HL-60 (cell line): ENCODE data around the gene HRAS.
A peak's percentile ranks its signal among the peaks of the same experiment; 100 is the strongest.

ENCODE experiments used
- DNase-seq, 2 experiments: peaks; one replicate each; pipeline ENCODE4 v3.0.0-alpha.2; 2010 to 2020; ENCODE audit warnings: low read depth in 1 of 2, low spot score in 1 of 2
- H3K27ac ChIP-seq: fragments of 250-450 bp; sonication (Bioruptor Pico); replicated peaks from 2 replicates; pipeline ENCODE4 v1.5.1; 2020; ENCODE audit warnings: mild to moderate bottlenecking, moderate library complexity
- H3K27me3 ChIP-seq: fragments of 250-450 bp; sonication (Bioruptor Pico); 2 replicates; pipeline ENCODE4 v1.5.1; 2021; ENCODE audit warnings: mild to moderate bottlenecking, moderate library complexity; ENCODE audit not compliant: insufficient read depth, poor library complexity, severe bottlenecking
- H3K4me3 ChIP-seq: replicated peaks from 2 replicates; pipeline ENCODE4 v1.5.1; 2011; ENCODE audit warnings: mild to moderate bottlenecking, control low read depth, low read length; ENCODE audit not compliant: insufficient read depth
- GABPA ChIP-seq: IDR thresholded peaks from 2 replicates; pipeline ENCODE4 v1.6.1; 2012; ENCODE audit warnings: low read depth
- POLR2AphosphoS5 ChIP-seq: IDR thresholded peaks from 2 replicates; pipeline ENCODE4 v1.6.1; 2012; ENCODE audit warnings: low read depth
- SPI1 ChIP-seq: IDR thresholded peaks from 2 replicates; pipeline ENCODE4 v1.6.1; 2012; ENCODE audit warnings: low read depth, mild to moderate bottlenecking, borderline replicate concordance
- TF ChIP-seq, protein P1 (sequence below): IDR thresholded peaks from one replicate; pipeline ENCODE4 v1.5.1; 2011; ENCODE audit warnings: low read length, control low read depth, inconsistent platforms; ENCODE audit not compliant: insufficient read depth
- TF ChIP-seq, protein P2 (sequence below): IDR thresholded peaks from 2 replicates; pipeline ENCODE4 v1.6.1; 2012; ENCODE audit warnings: low read depth; ENCODE audit not compliant: insufficient replicate concordance

The HRAS gene

DNA sequence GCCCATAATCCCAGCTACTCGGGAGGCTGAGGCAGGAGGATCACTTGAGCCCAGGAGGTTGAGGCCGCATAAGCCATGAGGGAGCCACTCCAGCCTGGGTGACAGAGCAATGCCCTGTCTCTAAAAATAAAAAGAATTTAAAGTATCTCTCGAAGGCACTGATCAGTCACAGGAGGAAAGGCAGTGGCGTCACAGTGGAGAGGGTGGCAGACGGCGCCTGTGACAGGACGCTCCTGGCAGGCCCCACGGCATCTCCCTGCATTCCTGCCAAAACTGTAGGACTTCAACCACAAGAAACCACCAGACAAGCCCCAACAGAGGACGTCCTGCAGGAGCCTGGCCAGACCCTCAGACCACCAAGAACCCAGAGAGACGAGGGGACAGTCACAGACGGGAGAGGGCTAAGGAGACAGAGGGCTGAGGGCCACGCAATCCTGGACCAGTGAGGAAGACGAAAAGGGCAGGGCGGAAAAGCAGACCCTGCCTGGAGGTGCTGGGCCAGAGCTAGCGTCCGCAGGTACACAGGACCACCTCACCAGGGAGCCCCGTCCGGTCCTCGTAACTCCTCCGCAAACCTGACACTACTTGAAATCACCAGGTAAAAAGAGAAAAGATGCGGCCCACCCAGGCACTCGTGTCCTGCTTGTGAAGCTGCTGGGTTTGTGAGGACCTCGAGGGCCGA, 34.2 kb downstream of the HRAS start:
- DNase-seq, result no peak
- TF ChIP-seq, protein P1, sequence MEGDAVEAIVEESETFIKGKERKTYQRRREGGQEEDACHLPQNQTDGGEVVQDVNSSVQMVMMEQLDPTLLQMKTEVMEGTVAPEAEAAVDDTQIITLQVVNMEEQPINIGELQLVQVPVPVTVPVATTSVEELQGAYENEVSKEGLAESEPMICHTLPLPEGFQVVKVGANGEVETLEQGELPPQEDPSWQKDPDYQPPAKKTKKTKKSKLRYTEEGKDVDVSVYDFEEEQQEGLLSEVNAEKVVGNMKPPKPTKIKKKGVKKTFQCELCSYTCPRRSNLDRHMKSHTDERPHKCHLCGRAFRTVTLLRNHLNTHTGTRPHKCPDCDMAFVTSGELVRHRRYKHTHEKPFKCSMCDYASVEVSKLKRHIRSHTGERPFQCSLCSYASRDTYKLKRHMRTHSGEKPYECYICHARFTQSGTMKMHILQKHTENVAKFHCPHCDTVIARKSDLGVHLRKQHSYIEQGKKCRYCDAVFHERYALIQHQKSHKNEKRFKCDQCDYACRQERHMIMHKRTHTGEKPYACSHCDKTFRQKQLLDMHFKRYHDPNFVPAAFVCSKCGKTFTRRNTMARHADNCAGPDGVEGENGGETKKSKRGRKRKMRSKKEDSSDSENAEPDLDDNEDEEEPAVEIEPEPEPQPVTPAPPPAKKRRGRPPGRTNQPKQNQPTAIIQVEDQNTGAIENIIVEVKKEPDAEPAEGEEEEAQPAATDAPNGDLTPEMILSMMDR, result no peak
- TF ChIP-seq GABPA (no peak), POLR2AphosphoS5 (no peak; the same call in 1 of the 2 replicates), SPI1 (no peak)
- TF ChIP-seq, protein P2, sequence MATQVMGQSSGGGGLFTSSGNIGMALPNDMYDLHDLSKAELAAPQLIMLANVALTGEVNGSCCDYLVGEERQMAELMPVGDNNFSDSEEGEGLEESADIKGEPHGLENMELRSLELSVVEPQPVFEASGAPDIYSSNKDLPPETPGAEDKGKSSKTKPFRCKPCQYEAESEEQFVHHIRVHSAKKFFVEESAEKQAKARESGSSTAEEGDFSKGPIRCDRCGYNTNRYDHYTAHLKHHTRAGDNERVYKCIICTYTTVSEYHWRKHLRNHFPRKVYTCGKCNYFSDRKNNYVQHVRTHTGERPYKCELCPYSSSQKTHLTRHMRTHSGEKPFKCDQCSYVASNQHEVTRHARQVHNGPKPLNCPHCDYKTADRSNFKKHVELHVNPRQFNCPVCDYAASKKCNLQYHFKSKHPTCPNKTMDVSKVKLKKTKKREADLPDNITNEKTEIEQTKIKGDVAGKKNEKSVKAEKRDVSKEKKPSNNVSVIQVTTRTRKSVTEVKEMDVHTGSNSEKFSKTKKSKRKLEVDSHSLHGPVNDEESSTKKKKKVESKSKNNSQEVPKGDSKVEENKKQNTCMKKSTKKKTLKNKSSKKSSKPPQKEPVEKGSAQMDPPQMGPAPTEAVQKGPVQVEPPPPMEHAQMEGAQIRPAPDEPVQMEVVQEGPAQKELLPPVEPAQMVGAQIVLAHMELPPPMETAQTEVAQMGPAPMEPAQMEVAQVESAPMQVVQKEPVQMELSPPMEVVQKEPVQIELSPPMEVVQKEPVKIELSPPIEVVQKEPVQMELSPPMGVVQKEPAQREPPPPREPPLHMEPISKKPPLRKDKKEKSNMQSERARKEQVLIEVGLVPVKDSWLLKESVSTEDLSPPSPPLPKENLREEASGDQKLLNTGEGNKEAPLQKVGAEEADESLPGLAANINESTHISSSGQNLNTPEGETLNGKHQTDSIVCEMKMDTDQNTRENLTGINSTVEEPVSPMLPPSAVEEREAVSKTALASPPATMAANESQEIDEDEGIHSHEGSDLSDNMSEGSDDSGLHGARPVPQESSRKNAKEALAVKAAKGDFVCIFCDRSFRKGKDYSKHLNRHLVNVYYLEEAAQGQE, result no peak
- Histone ChIP-seq H3K27me3 (no peaks in the 10 kb centered on the region), H3K27ac (peak overlapping the region; percentile 100), H3K4me3 (no peak overlapping the region)

DNA sequence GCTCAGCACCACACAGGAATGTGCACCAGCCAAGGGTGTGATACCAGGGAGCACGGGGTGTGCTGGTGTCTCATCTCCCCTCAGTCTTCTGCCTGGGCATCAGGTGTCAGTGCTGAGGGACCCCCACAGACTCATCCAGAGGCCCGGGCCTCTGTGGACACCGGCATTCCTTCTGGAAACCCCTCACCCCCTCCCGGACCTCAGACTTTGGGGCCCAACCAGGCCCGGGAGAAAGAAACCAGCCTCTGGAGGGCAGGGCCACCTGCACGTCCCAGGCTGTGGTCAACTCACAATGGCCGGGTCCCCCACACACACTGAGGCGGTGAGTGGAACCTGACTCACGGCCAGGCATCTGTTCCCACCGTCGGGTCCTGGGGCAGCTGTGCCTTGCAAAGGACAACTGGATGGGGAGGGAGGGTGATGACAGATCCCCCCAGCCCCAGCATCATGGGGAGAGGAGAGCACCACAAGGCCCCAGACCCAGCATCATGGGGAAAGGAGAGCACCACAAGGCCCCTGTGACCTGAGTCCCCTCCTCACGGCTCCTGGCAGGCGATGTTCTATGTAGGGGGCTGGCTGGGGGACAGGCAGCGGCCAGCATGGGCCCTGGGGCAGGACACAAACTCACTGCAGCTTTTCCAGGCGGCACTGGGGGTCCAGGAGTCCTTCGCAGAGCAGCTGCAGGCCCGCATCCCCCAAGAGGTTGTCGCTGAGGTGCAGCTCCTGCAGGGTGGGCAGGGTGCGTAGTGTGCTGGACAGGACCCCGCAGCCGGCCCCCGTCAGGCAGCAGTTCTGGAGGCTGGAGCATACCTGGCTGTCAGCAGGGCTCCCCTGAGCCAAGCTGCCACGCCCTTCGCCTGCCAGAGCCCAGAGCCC, 35.9 kb downstream of the HRAS start:
- TF ChIP-seq SPI1, result no peak
- TF ChIP-seq POLR2AphosphoS5, result no peak
- TF ChIP-seq GABPA, result no peak
- TF ChIP-seq, protein P1, result no peak
- TF ChIP-seq, protein P2, result no peak

DNA sequence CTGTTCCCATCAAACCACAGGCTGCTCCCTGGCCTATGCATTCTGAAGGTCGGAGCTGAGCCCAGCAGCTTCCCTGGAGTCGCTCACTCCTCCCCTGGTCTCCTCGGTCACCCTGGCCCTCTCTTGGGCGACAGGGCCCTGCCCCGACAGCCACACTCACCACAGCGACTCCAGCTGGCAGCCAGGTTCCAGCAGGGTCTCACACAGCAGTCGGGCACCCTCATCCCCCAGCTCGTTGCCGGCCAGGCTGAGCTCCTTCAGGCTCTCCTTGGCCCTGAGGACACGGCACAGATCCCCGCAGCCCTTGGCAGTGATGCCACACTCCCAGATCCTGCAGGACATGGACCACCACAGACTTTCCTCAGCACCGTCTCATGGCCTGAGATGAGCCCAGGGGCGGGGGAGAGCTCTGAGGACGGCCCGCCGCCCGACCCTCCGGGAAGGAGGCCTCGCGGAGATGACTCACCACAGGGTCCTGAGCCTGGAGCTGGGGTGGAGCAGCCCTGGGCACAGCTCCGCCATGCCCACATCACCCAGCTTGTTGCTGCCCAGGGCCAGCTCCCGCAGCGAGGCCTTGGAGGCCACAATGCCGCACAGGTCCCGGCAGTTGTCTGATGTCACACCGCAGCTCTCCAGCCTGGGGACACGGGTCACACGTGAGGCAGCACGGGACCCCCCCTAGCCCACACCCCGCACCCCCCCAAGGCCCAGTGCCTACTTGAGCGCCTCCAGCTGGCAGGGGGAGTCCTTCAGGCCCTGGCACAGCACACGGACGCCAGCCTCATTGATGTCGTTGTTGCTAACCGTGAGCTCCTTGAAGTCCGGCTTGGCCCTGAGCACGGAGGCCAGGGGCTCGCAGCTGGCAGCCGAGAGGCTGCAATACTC, 36.8 kb downstream of the HRAS start:
- no peaks in the 10 kb centered on the region for H3K27me3 ChIP-seq
- no peak for DNase-seq
- no peak overlapping the region for H3K27ac ChIP-seq
- H3K4me3 ChIP-seq, result no peak overlapping the region
- TF ChIP-seq POLR2AphosphoS5 (no peak), SPI1 (no peak), GABPA (no peak)
- TF ChIP-seq, protein P1, result no peak
- TF ChIP-seq, protein P2, result no peak

More for the DNA sequence above, 35.9 kb downstream of the HRAS start:
- Histone ChIP-seq H3K4me3 (no peak overlapping the region), H3K27me3 (no peaks in the 10 kb centered on the region), H3K27ac (no peak overlapping the region)
- no peak for DNase-seq
